HG02973 (cell line): ENCODE results near the gene VANGL2.

Source experiments
- ATAC-seq: cut with Tn5 transposase; IDR thresholded peaks from one replicate; pipeline ENCODE4 v1.9.1; 2021; ENCODE audit warnings: moderate library complexity; ENCODE audit not compliant: unreplicated experiment

Gene VANGL2

DNA sequence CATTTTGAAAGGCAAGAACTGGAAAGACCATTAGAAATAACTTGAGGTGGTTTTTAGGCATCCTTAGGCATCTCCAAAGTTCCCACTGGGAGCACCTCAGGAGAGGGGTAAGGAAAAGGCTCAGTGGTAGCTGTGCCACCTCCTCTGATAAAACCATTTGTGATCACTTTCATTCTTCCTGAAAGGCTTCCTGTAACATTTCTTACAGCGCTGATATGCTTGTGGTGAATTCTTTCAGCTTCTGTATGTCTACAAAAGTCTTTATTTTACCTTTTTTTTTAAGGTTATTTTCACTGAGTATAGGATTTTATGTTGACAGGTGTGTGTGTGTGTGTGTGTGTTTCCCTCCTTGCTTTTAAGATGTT lies 54.8 kb downstream of the VANGL2 start:
- ATAC-seq: no peak

DNA sequence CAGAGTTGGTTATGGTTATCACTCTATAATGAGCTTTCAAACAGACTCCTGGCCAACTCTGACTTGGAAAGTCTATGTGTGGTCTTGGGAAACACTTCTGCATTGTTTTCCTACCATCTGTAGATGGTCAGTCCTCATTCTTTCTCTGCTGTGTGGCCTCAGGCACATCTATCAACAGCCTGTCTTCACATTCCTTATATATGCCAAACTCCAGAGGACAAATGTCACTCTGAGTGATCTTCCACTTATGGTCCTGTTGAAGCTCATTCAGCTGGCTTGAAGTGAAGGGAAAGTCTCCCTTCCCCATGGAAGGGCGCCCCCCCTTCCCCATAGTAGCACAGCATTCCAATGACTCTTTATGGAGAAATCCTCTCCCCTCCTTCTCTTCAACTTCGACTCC lies 58.7 kb downstream of the VANGL2 start:
- no peak for ATAC-seq

DNA sequence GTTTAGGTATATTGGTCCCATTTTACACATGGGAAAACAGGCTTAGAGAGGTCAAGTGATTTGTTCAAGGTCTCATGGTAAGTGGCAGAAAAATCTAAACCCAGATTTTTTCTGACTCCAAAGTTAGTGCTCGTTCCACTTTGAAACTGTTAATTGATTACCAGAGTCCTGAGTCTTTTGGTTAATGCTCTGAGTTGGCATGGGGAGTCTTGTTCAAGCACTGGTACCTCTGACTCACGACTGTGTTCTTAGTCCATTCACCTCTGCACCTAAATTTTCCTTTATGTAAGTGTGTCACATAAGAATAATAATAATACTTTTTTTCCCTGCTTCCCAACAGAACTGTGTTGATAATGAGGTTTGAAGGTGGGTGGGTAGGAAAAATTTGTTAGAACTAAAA lies 59.3 kb downstream of the VANGL2 start:
- no peak for ATAC-seq

DNA sequence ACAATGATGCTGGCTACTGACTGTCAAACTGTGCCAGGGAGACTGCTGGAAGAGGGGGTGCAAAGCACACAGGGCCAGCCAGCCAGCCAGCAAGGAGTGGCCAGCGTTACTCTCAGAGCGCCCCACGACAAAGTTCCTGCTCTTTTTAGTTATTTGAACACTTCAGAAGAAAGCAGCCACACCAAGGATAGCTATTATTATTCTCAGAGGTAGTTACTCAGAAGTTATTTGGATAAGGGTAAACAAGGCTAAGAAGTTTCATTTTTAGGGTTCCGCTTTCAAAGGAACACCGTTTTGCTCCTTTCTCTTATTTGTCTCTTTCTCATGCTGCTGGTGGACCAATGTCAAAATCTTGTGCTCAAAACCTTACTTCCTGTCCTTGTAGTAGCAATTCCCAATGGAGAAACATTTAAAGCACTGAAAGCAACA lies 59.9 kb downstream of the VANGL2 start:
- no peak for ATAC-seq

DNA sequence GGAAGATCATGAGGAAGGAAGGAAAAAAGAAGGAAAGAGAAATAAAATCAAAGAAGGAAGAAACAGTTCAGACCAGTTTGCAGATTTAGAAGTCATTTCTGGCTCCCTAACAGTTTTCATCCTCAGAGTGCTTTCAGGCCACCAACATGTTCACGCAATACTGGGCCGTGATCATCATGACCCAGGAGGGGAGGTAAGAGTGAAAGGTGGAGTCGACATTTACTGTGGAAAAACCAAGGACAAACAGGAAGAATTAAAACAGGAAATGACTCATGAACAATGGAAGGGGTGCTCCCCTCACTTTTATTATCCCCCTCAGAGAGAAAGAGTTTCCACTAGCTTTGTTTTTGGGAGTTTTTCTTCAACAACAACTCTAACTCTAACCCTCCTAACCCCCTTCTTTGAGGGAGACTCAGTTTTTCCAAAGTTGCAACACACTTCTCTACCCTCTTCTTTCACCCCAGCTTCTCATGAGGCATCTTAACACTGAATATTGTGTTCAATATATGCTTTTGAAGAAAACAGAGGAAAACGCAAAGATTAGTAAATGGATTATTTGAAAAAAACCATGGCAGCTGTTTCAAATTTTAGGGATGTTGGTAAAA lies 60.4 kb downstream of the VANGL2 start:
- no peak for ATAC-seq

DNA sequence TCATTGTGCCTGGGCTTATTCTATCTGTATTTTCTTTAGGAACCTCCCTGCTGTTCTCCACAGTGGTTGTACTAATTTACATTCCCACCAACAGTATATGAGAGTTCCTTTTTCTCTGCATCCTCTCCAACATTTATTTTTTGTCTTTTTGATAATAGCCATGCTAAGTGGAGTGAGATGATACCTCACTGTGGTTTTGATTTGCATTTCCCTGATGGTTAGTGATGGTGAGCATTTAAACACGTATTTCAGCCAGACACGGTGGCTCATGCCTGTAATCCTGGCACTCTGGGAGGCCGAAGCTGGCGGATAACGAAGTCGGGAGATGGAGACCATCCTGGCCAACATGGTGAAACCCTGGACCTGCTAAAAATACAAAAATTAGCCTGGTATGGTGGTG lies 64.8 kb downstream of the VANGL2 start:
- no peak for ATAC-seq

DNA sequence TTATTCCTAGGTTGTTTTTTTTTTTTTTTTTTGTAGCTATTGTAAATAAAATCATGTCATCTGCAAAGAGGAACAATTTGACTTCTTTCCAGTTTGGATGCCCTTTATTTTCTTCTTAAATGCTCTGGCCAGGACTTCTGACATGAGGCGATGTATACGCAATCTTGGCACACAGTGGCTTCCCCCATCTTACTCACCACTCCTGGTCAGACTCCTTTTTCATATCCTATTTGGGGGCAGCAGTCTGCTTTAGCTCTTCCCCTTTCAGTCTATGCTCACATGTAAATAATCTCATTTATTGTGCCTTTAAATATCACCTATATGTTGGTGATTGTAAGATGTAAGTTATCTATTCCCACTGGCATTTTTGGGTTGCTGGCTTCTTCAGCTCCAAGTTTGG lies 66.6 kb downstream of the VANGL2 start:
- ATAC-seq: no peak

DNA sequence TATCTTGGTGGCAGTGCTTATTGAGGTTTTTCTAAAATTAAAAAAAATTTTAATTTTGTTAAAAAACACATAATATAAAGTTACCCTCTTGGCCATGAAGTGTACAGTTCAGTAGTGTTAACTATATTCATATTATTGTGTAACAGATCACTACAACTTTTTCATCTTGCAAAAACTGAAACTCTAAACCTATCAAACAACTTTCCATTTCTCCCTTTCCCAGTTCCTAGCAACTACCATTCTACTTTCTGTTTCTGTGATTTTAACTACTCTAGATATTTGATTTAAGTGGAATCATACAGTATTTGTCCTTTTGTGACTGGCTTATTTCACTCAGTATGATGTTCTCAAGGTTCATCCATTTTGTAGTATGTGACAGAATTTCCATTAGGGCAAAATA lies 67.2 kb downstream of the VANGL2 start:
- ATAC-seq: no peak

DNA sequence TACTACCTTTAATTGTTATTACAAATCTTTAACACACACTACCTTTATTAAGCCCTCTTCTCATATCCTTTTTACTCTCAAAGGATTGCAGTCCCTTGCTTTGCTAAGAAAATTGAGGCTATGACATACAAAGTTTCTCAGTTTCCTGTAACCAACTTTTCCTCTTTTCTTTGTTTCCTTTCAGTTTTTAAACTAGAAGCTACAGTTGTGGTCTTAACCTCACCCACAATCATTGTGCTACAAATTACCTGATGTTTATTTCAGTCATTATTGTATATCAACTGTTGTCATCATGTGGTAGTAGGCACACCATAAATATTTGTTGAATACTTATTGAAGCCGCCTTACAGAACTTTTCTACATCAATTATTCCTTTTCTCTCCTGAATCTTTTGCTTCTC lies 70.9 kb downstream of the VANGL2 start:
- ATAC-seq: no peak

DNA sequence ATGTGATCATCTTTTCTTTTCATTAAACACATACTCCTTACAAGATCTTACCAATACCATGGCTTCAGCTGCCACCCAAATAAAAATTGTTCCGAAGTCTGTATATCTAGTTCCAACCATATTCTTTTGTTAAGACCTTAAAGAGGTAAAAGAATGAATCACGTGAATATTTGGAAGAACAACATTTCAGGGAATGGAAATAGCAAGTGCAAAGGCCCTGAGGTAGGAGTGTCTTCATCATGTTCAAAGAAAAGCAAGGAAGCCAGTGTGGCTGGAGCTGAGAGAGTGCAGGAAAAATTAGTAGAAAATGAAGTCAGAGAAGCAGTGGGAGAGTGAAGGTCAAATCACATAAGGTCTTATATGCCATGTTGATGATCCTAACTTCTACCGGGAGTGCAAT lies 71.7 kb downstream of the VANGL2 start:
- no peak for ATAC-seq

DNA sequence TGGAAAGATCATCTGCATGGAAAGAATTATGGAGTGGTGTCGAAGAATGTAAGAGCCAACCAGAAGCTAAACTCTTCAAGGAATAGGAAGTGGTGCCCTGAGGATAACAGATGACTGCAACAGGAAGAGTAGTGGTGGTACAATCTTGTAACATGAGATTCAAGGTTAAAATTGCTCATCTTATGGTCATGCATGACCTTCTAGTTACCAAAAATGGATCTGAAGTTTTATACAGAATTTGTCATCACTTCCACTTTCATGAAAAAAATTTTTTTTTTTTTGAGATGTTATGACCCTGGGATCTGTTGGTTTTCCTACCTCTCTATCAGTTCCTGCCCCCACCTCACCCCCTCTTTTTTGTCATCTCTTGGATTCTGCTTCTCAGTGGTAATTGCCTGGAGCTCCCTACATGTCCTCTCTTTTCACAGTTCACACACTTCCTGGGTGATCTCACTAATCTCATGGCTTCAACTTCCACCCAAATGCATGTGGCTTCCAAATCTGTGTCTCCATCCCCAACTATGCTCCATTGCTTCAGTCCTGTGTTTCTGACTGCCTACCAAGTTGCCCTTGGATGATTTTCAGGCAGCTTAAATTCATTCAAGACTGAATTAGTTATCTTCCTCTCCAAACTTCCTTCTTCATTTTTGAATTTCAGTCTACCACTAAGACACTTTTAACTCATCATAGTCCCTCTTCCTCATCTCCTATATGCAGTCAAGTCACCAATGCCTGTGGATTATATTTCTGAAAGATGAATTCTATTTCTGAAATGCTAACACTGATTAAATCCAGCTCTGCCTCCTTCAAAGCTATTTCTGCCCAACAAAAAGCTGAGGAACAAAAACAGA lies 74.3 kb downstream of the VANGL2 start:
- ATAC-seq: peak; percentile 80
